ENCODE results near the gene MAST1. TPM values are rescaled to one million over a fixed set of nuclear protein-coding genes. Genes with fewer than 3 reads are reported as not detected.
"Not testable (repeated sequence)": the region's sequence is repeated elsewhere in the genome, so short reads cannot be mapped to it uniquely, and the experiment has no call there.

MAST1 gene
- total and polyA plus RNA-seq, 12 donors: 0.72 to 29.6 (median 3.2) TPM

DNA sequence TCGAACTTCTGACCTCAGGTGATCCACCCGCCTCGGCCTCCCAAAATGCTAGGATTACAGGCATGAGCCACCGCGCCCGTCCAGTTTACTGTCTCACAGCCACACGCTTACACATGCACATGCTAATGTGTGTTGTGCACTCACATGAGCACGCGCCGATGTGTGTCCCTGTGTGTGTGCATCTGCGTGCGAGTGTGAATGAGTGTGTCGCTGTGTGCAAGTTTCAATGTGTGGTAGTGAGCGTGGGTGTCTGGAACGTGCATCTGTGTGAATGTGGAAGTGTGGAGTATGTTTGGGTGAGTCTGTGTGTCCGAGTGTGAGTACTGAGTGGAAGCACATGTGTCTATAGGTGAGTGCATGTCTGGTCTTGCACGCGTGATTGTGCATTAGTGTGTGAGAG, 4.2 kb downstream of the MAST1 start:
- intact Hi-C loops (cut with DNase I): loop anchor here (5.0 to 10.0 kb wide), 4 partner anchors 40 to 278 kb away; partner anchors contain the start of genes PRDX2 (in 1 of the 2) and THSD8 (in 1 of the 2)
- no peak for TF ChIP-seq POLR2A (IDR thresholded peaks at IDR 0.05)
- TF ChIP-seq, protein P1, sequence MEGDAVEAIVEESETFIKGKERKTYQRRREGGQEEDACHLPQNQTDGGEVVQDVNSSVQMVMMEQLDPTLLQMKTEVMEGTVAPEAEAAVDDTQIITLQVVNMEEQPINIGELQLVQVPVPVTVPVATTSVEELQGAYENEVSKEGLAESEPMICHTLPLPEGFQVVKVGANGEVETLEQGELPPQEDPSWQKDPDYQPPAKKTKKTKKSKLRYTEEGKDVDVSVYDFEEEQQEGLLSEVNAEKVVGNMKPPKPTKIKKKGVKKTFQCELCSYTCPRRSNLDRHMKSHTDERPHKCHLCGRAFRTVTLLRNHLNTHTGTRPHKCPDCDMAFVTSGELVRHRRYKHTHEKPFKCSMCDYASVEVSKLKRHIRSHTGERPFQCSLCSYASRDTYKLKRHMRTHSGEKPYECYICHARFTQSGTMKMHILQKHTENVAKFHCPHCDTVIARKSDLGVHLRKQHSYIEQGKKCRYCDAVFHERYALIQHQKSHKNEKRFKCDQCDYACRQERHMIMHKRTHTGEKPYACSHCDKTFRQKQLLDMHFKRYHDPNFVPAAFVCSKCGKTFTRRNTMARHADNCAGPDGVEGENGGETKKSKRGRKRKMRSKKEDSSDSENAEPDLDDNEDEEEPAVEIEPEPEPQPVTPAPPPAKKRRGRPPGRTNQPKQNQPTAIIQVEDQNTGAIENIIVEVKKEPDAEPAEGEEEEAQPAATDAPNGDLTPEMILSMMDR (IDR thresholded peaks at IDR 0.05): no peak
- WGBS, 4 donors: 83 to 90% (median 89%) methylated on average over 13 to 18 of the region's 18 CpGs
- DNase-seq: no peak
- Histone ChIP-seq H3K27me3 (peaks cover 71% of the 10 kb centered on the region), H3K9me3 (replicated peaks in 1 of 3) (no peaks in the 10 kb centered on the region), H3K4me1 (replicated peaks in 1 of 2) (peaks cover 7 to 15% of the 10 kb centered on the region in 2 donors), H3K27ac (no peak overlapping the region), H3K36me3 (replicated peaks in 1 of 2) (no peaks in the 10 kb centered on the region), H3K4me3 (no peak overlapping the region)

DNA sequence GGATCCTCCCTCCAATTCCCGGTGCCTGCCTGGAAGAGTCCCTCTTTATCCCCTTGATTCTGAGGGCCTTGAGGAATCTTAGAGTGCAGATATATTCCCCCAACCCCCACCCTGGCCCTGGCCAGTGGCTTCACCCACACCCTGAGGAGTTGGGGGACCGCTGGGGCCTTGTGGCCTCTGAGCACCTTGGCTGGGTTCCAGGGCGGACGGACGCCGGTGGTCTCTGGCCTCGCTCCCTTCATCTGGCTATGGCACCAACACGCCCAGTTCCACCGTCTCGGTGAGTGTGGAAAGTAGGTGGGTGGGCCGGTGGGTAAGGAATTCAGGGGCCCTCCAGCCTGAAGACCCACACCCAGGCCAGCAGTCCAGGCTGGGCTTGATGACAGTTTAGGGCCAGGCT, 5.0 kb downstream of the MAST1 start:
- Histone ChIP-seq H3K4me3 (no peak overlapping the region), H3K36me3 (replicated peaks in 1 of 2) (no peaks in the 10 kb centered on the region), H3K27me3 (peaks cover 65% of the 10 kb centered on the region), H3K9me3 (replicated peaks in 1 of 3) (no peaks in the 10 kb centered on the region), H3K4me1 (replicated peaks in 1 of 2) (peaks cover 7 to 18% of the 10 kb centered on the region in 2 donors), H3K27ac (no peak overlapping the region)
- TF ChIP-seq, protein P1 (IDR thresholded peaks at IDR 0.05): no peak
- no peak for TF ChIP-seq POLR2A (IDR thresholded peaks at IDR 0.05)
- DNase-seq: no peak
- intact Hi-C loops (cut with DNase I): loop anchor here (5.0 to 10.0 kb wide), 4 partner anchors 41 to 279 kb away; partner anchors contain the start of genes PRDX2 (in 1 of the 2) and THSD8 (in 1 of the 2)
- 71 to 88% (median 76%) methylated on average over 1 to 11 of the region's 11 CpGs for WGBS, 4 donors

DNA sequence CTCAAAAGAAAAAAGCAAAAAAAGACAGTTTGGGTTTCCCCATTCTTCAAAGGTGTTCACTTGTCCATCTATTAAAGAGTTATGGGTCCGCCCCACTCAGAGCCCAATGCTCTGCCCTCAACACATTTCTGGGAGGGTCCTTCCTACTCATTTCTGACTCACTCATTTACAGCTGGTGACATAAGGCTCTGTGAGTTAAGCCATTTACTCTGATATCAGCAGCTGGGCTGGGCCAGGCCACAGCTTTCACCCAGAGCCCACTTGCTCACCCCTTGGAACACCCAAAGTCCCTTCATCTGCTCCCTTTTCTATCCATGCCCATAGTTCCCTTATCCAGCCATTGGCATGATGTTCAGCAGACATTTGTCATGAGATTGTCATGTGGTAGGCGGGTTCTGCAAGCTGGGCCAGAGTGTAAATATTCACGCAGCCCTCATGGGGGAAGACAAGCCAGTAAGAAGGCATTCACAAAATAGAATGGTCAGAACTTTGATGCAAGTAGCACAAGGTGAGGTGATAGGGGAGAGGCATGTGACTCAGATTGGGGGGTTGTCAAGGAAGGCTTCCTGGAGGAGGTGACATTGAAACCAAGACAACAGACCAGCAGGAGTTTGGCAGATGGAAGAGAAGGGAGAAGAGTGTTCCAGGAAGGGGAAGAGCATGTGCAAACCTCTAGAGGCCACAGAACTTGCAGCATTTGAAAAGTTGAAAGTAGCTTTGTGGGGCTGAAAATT, 5.9 kb downstream of the MAST1 start:
- intact Hi-C loops (cut with DNase I): loop anchor here (5.0 to 10.0 kb wide), 4 partner anchors 42 to 279 kb away; partner anchors contain the start of genes PRDX2 (in 1 of the 2) and THSD8 (in 1 of the 2)

DNA sequence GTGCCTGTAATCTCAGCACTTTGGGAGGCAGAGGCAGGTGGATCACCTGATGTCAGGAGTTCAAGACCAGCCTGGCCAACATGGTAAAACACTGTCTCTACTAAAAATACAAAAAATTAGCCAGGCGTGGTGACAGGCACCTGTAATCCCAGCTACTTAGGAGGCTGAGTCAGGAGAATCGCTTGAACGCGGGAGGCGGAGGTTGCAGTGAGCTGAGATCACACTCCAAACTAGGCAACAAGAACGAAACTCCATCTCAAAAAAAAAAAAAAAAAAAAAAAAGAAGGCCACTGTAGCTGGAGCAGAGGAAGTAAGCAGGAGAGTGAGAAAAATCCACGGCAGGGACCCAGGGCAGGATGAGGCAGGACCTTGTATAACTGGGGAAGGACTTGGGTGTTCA, 8.3 kb downstream of the MAST1 start:
- 70 to 82% (median 75%) methylated on average over 7 of the region's 7 CpGs for WGBS, 4 donors
- H3K9me3 ChIP-seq (replicated peaks in 1 of 3); H3K4me3 ChIP-seq; H3K36me3 ChIP-seq (replicated peaks in 1 of 2); H3K4me1 ChIP-seq (replicated peaks in 1 of 2); H3K27ac ChIP-seq; DNase-seq: not testable (repeated sequence)
- intact Hi-C loops (cut with DNase I): loop anchor here (10.0 kb wide), 2 partner anchors 82 to 282 kb away; no protein-coding TSS in a partner anchor
- H3K27me3 ChIP-seq: peaks cover 34% of the 10 kb centered on the region

More for the DNA sequence above, 5.9 kb downstream of the MAST1 start:
- H3K27ac ChIP-seq: no peak overlapping the region
- no peak for TF ChIP-seq POLR2A (IDR thresholded peaks at IDR 0.05)
- TF ChIP-seq, protein P1 (IDR thresholded peaks at IDR 0.05): no peak
- H3K4me1 ChIP-seq (replicated peaks in 1 of 2): peaks cover 7 to 18% of the 10 kb centered on the region in 2 donors
- DNase-seq: no peak
- H3K9me3 ChIP-seq (replicated peaks in 1 of 3): no peaks in the 10 kb centered on the region
- 63 to 87% (median 79%) methylated on average over 3 of the region's 3 CpGs for WGBS, 4 donors
- peaks cover 57% of the 10 kb centered on the region for H3K27me3 ChIP-seq
- no peak overlapping the region for H3K4me3 ChIP-seq
- H3K36me3 ChIP-seq (replicated peaks in 1 of 2): no peaks in the 10 kb centered on the region

Measured in adrenal gland (tissue), 12 donors.